ENCODE results near the gene INAFM1. TPM values are rescaled to one million over a fixed set of nuclear protein-coding genes. Genes with fewer than 3 reads are reported as not detected.

INAFM1 gene
- total RNA-seq, 1 experiment from 2014 or later = 5.1 TPM

DNA sequence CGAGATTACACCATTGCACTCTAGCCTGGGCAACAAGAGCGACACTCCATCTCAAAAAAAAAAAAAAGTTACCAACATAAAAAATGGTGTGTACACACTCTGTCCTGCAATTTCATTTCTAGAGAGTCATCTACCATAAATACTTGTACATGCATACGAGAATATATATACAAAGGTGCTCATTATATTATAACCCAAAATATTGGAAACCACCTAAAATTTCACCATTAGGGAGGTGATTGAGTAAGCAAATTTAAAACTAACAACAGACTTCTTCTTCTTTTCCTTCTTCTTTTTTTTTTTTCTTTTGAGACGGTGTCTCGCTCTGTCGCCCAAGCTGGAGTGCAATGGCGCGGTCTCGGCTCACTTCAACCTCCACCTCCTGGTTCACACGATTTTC lies 27.6 kb downstream of the INAFM1 start:
- Histone ChIP-seq H3K4me2 (ENCODE audit: low read length) (no peak overlapping the region), H3K4me3 (ENCODE audit: low read length) (no peak overlapping the region), H3K79me2 (ENCODE audit: low read length) (no peaks in the 10 kb centered on the region), H3K36me3 (ENCODE audit: low read depth, low read length) (no peaks in the 10 kb centered on the region), H4K20me1 (ENCODE audit: low read length) (no peaks in the 10 kb centered on the region), H3K9me3 (ENCODE audit: low read length) (no peaks in the 10 kb centered on the region), H3K27me3 (ENCODE audit: low read length) (no peaks in the 10 kb centered on the region), H2AFZ (ENCODE audit: low read length) (no peak overlapping the region), H3F3A (ENCODE audit: low read length, unreplicated experiment) (no peaks in the 10 kb centered on the region), H3K27ac (ENCODE audit: low read length) (no peak overlapping the region), H3K9ac (ENCODE audit: low read length) (no peak overlapping the region), H3K9me2 (replicated peaks; ENCODE audit: low read length) (no peaks in the 10 kb centered on the region), H3K4me1 (ENCODE audit: insufficient read depth, low read length) (no peaks in the 10 kb centered on the region)
- BruUV-seq (replicated peaks) = no TSS peak
- POLR2A ChIA-PET (ENCODE audit: unreplicated experiment) = no interaction called here
- no peak for TF ChIP-seq EZH2 (IDR thresholded peaks at IDR 0.05; ENCODE audit: low read length, unreplicated experiment)
- TF ChIP-seq, protein P1, sequence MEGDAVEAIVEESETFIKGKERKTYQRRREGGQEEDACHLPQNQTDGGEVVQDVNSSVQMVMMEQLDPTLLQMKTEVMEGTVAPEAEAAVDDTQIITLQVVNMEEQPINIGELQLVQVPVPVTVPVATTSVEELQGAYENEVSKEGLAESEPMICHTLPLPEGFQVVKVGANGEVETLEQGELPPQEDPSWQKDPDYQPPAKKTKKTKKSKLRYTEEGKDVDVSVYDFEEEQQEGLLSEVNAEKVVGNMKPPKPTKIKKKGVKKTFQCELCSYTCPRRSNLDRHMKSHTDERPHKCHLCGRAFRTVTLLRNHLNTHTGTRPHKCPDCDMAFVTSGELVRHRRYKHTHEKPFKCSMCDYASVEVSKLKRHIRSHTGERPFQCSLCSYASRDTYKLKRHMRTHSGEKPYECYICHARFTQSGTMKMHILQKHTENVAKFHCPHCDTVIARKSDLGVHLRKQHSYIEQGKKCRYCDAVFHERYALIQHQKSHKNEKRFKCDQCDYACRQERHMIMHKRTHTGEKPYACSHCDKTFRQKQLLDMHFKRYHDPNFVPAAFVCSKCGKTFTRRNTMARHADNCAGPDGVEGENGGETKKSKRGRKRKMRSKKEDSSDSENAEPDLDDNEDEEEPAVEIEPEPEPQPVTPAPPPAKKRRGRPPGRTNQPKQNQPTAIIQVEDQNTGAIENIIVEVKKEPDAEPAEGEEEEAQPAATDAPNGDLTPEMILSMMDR (conservative IDR thresholded peaks at IDR 0.05; ENCODE audit: low read depth, low read length) = no peak
- no peak for TF ChIP-seq EZH2phosphoT487 (IDR thresholded peaks at IDR 0.05; ENCODE audit: borderline replicate concordance, low read length)
- intact Hi-C loops (cut with micrococcal nuclease) = no loop called here
- no peak for ATAC-seq
- DNase-seq = no peak
- CTCF ChIA-PET = no interaction called here

DNA sequence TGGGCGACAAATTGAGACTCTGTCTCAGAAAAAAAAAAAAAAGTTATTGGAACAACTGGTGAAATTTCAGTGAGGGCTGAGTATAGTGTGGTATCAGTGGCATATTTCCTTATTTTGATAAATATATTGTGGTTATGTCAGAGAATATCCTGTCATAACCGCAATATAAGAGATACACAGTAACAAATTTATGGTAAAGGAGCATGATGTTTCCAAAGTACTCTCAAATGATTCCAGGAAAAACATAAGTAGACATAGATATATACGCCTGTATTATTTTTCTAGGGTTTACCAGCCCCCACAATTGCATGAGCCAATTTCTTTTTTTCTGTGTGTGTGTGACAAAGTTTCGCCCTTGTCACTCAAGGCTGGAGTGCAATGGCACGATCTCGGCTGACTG lies 29.3 kb downstream of the INAFM1 start:
- Histone ChIP-seq H4K20me1 (ENCODE audit: low read length) (no peaks in the 10 kb centered on the region), H3K9me3 (ENCODE audit: low read length) (no peaks in the 10 kb centered on the region), H3K9me2 (replicated peaks; ENCODE audit: low read length) (no peaks in the 10 kb centered on the region), H3K9ac (ENCODE audit: low read length) (no peak overlapping the region), H3K36me3 (ENCODE audit: low read depth, low read length) (no peaks in the 10 kb centered on the region), H3K4me1 (ENCODE audit: insufficient read depth, low read length) (no peaks in the 10 kb centered on the region), H3K27ac (ENCODE audit: low read length) (no peak overlapping the region), H3K27me3 (ENCODE audit: low read length) (no peaks in the 10 kb centered on the region), H3K4me3 (ENCODE audit: low read length) (no peak overlapping the region), H3K4me2 (ENCODE audit: low read length) (no peak overlapping the region), H2AFZ (ENCODE audit: low read length) (no peak overlapping the region), H3K79me2 (ENCODE audit: low read length) (no peaks in the 10 kb centered on the region), H3F3A (ENCODE audit: low read length, unreplicated experiment) (no peaks in the 10 kb centered on the region)
- TF ChIP-seq, protein P1 (conservative IDR thresholded peaks at IDR 0.05; ENCODE audit: low read depth, low read length) = no peak
- TF ChIP-seq EZH2phosphoT487 (IDR thresholded peaks at IDR 0.05; ENCODE audit: borderline replicate concordance, low read length) (no peak), EZH2 (IDR thresholded peaks at IDR 0.05; ENCODE audit: low read length, unreplicated experiment) (no peak)
- POLR2A ChIA-PET (ENCODE audit: unreplicated experiment) = no interaction called here
- BruUV-seq (replicated peaks) = no TSS peak
- no peak for DNase-seq
- CTCF ChIA-PET = no interaction called here
- intact Hi-C loops (cut with micrococcal nuclease) = no loop called here
- no peak for ATAC-seq

DNA sequence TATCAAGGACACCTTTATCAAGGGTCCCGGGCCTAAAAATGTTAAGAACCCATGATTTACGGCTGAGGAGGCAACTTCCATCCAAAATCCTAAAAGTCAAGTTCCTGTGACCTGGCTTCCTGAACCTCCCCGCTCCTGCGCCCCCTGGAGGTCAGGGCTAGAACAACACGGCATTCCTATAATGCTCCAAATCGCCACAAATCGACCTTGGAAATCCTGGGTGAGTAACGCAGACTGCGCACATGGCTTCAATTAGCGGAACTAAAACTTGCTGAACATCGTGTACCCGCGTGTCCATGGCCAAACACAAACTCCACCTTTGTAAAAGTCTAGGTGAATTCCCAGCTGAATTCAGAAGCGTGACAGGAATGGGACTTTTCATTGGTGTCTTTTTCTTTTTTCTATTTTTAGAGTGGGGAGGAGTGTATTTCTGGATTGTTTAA lies 30.6 kb downstream of the INAFM1 start:
- intact Hi-C loops (cut with micrococcal nuclease) = loop anchor here (5.0 kb wide), 1 partner anchor 42 kb away; the partner anchor contains the start of gene DHX34
- H3K4me3 ChIP-seq (ENCODE audit: low read length) = peak overlapping the region; percentile 54; the same call in 1 of the 2 replicates
- H3K4me1 ChIP-seq (ENCODE audit: insufficient read depth, low read length) = no peaks in the 10 kb centered on the region
- H3K9ac ChIP-seq (ENCODE audit: low read length) = no peak overlapping the region
- H3K4me2 ChIP-seq (ENCODE audit: low read length) = peak overlapping the region; percentile 85
- BruUV-seq (replicated peaks) = no TSS peak
- POLR2A ChIA-PET (ENCODE audit: unreplicated experiment) = no interaction called here
- ATAC-seq = peak; percentile 49
- no peak overlapping the region for H3K27ac ChIP-seq (ENCODE audit: low read length)
- no peaks in the 10 kb centered on the region for H3K36me3 ChIP-seq (ENCODE audit: low read depth, low read length)
- CTCF ChIA-PET = no interaction called here
- no peaks in the 10 kb centered on the region for H3F3A ChIP-seq (ENCODE audit: low read length, unreplicated experiment)
- peak; percentile 72 for DNase-seq
- H2AFZ ChIP-seq (ENCODE audit: low read length) = peak overlapping the region; percentile 71
- H3K27me3 ChIP-seq (ENCODE audit: low read length) = no peaks in the 10 kb centered on the region
- no peaks in the 10 kb centered on the region for H4K20me1 ChIP-seq (ENCODE audit: low read length)
- TF ChIP-seq, protein P1 (conservative IDR thresholded peaks at IDR 0.05; ENCODE audit: low read depth, low read length) = peak; percentile 88
- no peak for TF ChIP-seq EZH2phosphoT487 (IDR thresholded peaks at IDR 0.05; ENCODE audit: borderline replicate concordance, low read length)
- no peak for TF ChIP-seq EZH2 (IDR thresholded peaks at IDR 0.05; ENCODE audit: low read length, unreplicated experiment)
- H3K9me2 ChIP-seq (replicated peaks; ENCODE audit: low read length) = no peaks in the 10 kb centered on the region
- H3K9me3 ChIP-seq (ENCODE audit: low read length) = no peaks in the 10 kb centered on the region
- no peaks in the 10 kb centered on the region for H3K79me2 ChIP-seq (ENCODE audit: low read length)
